ENCODE measurements around the gene MOSPD3.

Gene MOSPD3

GRCh38 chr7:100575746-100576383 is 36.5 kb upstream of the MOSPD3 start:
- DNase-seq (ENCODE audit: low read depth), result no peak

GRCh38 chr7:100576384-100576993 is 35.9 kb upstream of the MOSPD3 start:
- no peak for DNase-seq (ENCODE audit: low read depth)

- no peak for DNase-seq (ENCODE audit: low read depth)
Observed at GRCh38 chr7:100577103-100577502, 35.2 kb upstream of the MOSPD3 start.

- DNase-seq (ENCODE audit: low read depth), result no peak
Observed at GRCh38 chr7:100577507-100577906, 34.8 kb upstream of the MOSPD3 start.

- DNase-seq (ENCODE audit: low read depth), result no peak
Observed at GRCh38 chr7:100578246-100579183, 33.8 kb upstream of the MOSPD3 start.

GRCh38 chr7:100580466-100581283 is 31.7 kb upstream of the MOSPD3 start:
- DNase-seq (ENCODE audit: low read depth), result no peak

- no peak for DNase-seq (ENCODE audit: low read depth)
Observed at GRCh38 chr7:100582041-100582579, 30.2 kb upstream of the MOSPD3 start.

- no peak for DNase-seq (ENCODE audit: low read depth)
Observed at GRCh38 chr7:100582650-100583049, 29.7 kb upstream of the MOSPD3 start.

GRCh38 chr7:100583132-100584053 is 28.9 kb upstream of the MOSPD3 start:
- DNase-seq (ENCODE audit: low read depth), result peak; percentile 40

GRCh38 chr7:100584054-100584682 is 28.2 kb upstream of the MOSPD3 start:
- no peak for DNase-seq (ENCODE audit: low read depth)

GRCh38 chr7:100584683-100585510 is 27.4 kb upstream of the MOSPD3 start:
- DNase-seq (ENCODE audit: low read depth), result no peak

- peak; percentile 51 for DNase-seq (ENCODE audit: low read depth)
Observed at GRCh38 chr7:100585511-100586265, 26.7 kb upstream of the MOSPD3 start, which contains the start of gene LRCH4. Gene LRCH4, minus strand, starts transcription at chr7:100586129. Its CDS starts 29 bp downstream, at chr7:100586100.

GRCh38 chr7:100586266-100587025 is 25.9 kb upstream of the MOSPD3 start, which contains the start of gene FBXO24:
Gene FBXO24, plus strand, starts transcription at chr7:100586328. Its CDS starts 298 bp downstream, at chr7:100586626.
- DNase-seq (ENCODE audit: low read depth), result peak; percentile 98

- DNase-seq (ENCODE audit: low read depth), result no peak
Observed at GRCh38 chr7:100588438-100588837, 23.9 kb upstream of the MOSPD3 start.

- DNase-seq (ENCODE audit: low read depth), result no peak
Observed at GRCh38 chr7:100589341-100589947, 22.9 kb upstream of the MOSPD3 start.

GRCh38 chr7:100590077-100590737 is 22.1 kb upstream of the MOSPD3 start:
- no peak for DNase-seq (ENCODE audit: low read depth)
